ENCODE measurements around the gene SLCO2A1. TPM values are rescaled to one million over a fixed set of nuclear protein-coding genes. Genes with fewer than 3 reads are reported as not detected.
A peak's percentile ranks its signal among the peaks of the same experiment; 100 is the strongest.

Gene SLCO2A1
- total RNA-seq, 1 donor from 2014 or later, result 7.8 TPM

DNA sequence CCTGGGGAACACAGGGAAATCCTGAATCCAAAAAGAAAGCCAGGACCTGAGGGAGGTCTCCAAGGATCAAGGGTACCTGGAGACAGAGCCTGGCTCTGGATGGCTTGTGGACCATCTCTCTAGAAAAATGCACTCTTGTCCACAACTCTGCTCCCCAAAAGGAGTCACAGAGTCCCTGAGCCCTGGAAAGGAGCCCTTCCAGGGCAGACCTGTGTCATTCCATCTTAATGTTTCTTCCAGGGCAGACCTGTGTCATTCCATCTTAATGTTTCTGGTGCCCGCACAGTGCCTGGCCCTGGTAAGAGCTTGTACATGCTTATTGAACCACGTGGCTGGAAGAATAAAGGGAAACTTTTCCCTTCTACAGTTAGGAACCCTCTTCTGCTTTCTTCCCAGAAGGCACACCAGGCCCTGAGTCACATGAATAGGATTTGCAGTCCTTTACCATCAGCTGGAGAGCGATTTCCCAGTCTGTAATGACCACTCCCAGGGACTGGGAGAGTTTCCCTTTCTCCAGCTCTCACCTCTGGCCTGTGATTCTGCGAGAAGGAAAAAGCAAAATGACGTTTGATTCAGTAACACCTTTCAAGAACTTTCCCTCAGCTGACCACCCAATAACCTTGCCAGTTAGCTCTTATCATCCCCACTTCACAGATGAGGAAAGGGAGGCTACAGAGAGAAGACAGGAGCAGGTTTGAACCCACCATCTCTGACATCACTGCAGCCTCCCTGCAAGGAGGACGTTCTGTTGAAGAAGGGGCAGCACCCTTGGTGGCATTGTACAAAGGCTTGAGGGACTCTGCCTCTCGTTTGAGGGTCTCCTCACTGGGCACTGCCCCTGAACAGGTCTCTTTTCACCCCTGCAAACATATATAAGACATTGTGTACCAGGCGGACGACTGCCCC lies 35.8 kb upstream of the SLCO2A1 start:
- no peak for ATAC-seq
- intact Hi-C loops (cut with DNase I), result no loop called here
- no peak for DNase-seq (ENCODE audit: missing footprints)

GRCh38 chr3:134064081-134064480 lies 34.4 kb upstream of the SLCO2A1 start:
- no peak for DNase-seq (ENCODE audit: missing footprints)
- intact Hi-C loops (cut with DNase I), result no loop called here
- no peak for ATAC-seq

DNA sequence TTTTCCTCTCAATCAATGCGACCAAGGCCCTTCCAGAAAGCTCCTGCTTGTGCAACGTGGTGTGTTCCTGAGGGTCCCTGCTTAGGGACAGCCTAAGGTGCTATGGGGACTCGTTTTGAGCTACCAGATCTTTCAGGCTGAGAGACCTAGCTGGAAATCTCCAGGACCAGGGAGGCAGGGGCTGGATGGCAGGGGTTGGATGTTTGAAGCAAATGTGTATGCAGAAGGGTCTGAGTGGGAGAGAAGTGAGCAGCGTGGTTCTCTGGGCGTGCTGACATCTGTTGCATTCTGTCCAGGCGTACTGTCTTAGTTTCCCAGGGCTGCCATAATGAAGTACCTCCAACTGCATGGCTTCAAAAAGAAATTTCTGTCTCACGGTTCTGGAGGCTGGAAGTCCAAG lies 31.7 kb upstream of the SLCO2A1 start:
- no peak for DNase-seq (ENCODE audit: missing footprints)
- intact Hi-C loops (cut with DNase I), result no loop called here
- ATAC-seq, result no peak

GRCh38 chr3:134060561-134061385 lies 31.0 kb upstream of the SLCO2A1 start:
- intact Hi-C loops (cut with DNase I), result no loop called here
- ATAC-seq, result peak; percentile 30
- DNase-seq (ENCODE audit: missing footprints), result no peak

- ATAC-seq (no peak), DNase-seq (ENCODE audit: missing footprints) (no peak)
- intact Hi-C loops (cut with DNase I), result no loop called here
Measured at GRCh38 chr3:134059671-134060560, 30.2 kb upstream of the SLCO2A1 start.

DNA sequence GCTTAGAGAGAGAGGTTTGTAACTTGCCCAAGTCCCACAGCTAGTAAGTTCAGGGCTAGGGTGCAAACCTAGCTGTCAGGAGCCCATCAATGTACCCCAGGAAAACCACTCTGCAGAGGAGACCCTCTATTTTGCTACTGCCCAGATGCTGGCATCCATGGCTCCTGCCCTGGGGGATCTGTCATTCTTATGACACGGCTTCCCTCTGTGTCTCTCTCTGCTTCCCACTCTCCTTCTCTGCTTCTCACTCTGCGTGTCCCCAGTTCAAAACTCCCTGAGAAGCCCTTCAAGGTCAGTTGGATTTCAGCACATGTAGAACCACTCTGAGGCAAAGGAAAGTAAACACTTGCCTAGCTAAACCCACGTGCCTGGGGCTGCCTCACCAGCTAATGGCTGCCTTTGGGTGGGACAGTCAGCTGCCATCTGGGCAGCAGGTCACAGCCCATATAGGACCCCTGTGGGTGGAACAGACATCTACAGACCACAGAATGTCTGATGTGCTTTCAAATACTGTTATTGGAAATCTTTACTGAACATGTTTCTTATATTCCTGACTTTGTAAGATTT lies 29.4 kb upstream of the SLCO2A1 start:
- intact Hi-C loops (cut with DNase I), result no loop called here
- ATAC-seq (no peak), DNase-seq (ENCODE audit: missing footprints) (no peak)

- ATAC-seq (no peak), DNase-seq (ENCODE audit: missing footprints) (no peak)
- intact Hi-C loops (cut with DNase I), result no loop called here
Measured at GRCh38 chr3:134057654-134058110, 28.0 kb upstream of the SLCO2A1 start.

- ATAC-seq (no peak), DNase-seq (ENCODE audit: missing footprints) (no peak)
- intact Hi-C loops (cut with DNase I), result no loop called here
Measured at GRCh38 chr3:134057006-134057653, 27.4 kb upstream of the SLCO2A1 start.

- intact Hi-C loops (cut with DNase I), result no loop called here
- DNase-seq (ENCODE audit: missing footprints) (no peak), ATAC-seq (no peak)
Measured at GRCh38 chr3:134056464-134056891, 26.8 kb upstream of the SLCO2A1 start.

GRCh38 chr3:134055661-134056060 lies 25.9 kb upstream of the SLCO2A1 start:
- ATAC-seq (no peak), DNase-seq (ENCODE audit: missing footprints) (no peak)
- intact Hi-C loops (cut with DNase I), result no loop called here

- ATAC-seq, result no peak
- intact Hi-C loops (cut with DNase I), result no loop called here
Measured at GRCh38 chr3:134054881-134055280, 25.2 kb upstream of the SLCO2A1 start.

DNA sequence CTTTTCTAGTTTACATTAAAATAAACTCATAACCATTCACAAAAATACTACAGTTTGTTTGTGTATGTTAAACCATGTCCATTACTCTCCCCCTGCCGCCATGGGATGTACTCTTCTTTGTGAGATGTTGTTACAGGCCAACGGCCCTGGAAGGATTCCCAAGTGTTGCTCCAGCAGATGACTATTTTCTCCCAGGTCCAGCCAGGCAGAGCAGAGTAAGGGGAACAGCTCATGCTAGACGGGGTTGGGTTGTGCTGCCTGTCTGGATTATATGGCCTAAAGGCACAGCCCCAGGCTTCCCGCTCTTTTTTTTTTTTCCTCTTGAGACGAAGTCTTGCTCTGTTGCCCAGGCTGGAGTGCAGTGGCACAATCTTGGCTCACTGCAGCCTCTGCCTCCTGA lies 24.5 kb upstream of the SLCO2A1 start:
- no peak for DNase-seq (ENCODE audit: missing footprints)
- intact Hi-C loops (cut with DNase I), result no loop called here
- no peak for ATAC-seq

More at GRCh38 chr3:134054881-134055280, 25.2 kb upstream of the SLCO2A1 start:
- no peak for DNase-seq (ENCODE audit: missing footprints)

DNA sequence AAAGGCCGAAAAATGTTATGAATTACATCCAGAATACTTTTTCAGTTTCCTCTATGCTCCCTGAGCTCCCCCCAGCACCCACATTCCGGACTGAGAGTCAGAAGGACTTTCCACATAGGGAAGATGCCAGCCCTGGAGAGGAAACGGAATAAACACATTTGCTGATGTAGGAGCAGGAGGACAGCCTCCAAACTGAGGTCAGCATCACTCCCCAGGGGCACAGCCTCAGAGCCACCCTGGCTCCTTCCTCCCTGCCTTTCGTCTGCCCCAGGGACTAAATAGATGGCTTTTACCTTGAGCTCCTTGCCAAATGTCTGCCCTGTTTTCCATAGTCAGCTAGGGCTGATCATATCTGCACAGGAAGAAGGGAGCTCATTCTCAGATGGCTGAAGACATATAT lies 22.6 kb upstream of the SLCO2A1 start:
- ATAC-seq (no peak), DNase-seq (ENCODE audit: missing footprints) (no peak)
- intact Hi-C loops (cut with DNase I), result no loop called here

DNA sequence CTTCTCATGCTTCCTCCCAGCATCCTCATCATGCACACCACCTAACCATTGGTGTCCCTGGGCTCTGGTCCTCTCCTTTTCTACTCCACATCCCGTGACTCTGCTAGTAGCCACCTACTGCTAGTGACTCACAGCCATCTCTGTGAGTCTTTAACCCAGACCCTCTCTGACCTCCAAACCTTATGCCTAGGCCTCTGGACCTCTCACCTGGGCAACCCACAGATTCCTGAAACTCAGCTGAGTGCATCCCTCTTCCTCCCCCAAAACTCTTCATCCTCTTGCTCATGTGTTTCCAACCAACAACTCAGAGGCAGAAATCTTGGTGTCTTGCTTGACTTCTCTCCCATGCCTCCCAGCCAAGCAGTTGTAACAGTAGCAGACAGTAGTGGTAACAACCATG lies 20.0 kb upstream of the SLCO2A1 start:
- ATAC-seq, result no peak
- DNase-seq (ENCODE audit: missing footprints), result no peak
- intact Hi-C loops (cut with DNase I), result no loop called here

GRCh38 chr3:134048278-134048996 lies 18.7 kb upstream of the SLCO2A1 start:
- no peak for DNase-seq (ENCODE audit: missing footprints)
- intact Hi-C loops (cut with DNase I), result no loop called here
- ATAC-seq, result no peak

DNA sequence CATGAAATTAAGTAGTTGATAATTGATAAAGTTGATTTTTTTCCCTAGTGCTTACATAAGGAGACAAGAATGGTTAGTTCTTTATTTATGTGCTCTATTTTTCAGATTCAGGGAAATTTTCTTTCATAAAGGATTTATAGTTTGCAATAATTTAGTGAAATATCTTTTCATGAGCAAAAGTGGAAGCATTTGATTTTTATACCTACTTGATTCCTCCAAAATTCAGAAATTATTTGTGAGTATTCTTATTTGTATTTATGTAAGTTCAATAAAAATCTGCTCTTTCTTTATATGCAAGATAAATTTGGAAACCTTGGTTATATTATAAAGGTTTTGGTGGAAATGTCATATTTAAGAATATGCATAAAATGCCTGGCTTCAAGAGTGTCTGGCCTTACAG lies 14.7 kb upstream of the SLCO2A1 start:
- DNase-seq (ENCODE audit: missing footprints) (no peak), ATAC-seq (no peak)
- intact Hi-C loops (cut with DNase I), result no loop called here

- no peak for DNase-seq (ENCODE audit: missing footprints)
- intact Hi-C loops (cut with DNase I), result no loop called here
- no peak for ATAC-seq
Measured at GRCh38 chr3:134040066-134040465, 10.3 kb upstream of the SLCO2A1 start.

Measured in Right ventricle myocardium inferior (tissue), 1 donor.